Measurements from ENCODE around the gene ABITRAM.
"Not testable (repeated sequence)": the region's sequence is repeated elsewhere in the genome, so short reads cannot be mapped to it uniquely, and the experiment has no call there.

ABITRAM gene

DNA sequence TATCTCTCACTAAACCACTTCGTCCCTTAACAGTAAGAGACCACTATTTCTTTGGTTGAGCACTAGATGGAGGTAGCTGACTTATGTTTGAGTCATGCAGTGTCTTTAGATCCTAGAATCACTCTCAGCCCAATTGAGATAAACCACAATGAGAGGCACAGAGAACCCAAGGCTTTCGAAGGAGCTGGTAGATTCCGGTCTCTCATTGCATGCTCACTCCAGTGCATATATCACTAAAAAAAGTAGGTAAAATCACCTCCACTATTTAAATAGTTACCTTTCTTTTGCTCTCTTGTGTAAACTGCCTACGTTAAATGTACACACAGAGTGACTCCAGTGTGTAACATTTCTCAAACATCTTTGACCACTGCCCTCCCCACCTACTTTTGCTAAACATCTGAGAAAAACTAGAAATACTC lies 44.5 kb upstream of the ABITRAM start:
- Histone ChIP-seq H3K9me3 (ENCODE audit: insufficient read depth, low read depth, low read length) (no peaks in the 10 kb centered on the region), H3F3A (ENCODE audit: low read depth) (no peaks in the 10 kb centered on the region), H3K4me3 (ENCODE audit: low read length, poor library complexity, severe bottlenecking) (no peak overlapping the region), H3K9me2 (replicated peaks; ENCODE audit: low read depth, low read length) (no peaks in the 10 kb centered on the region), H2AFZ (ENCODE audit: low read length) (no peak overlapping the region), H3K9ac (ENCODE audit: low read depth, low read length, poor library complexity, severe bottlenecking) (no peak overlapping the region), H3K4me1 (ENCODE audit: insufficient read depth, low read length, poor library complexity, severe bottlenecking) (no peaks in the 10 kb centered on the region), H3K4me2 (ENCODE audit: low read depth, low read length, poor library complexity, severe bottlenecking) (no peak overlapping the region), H3K27me3 (ENCODE audit: insufficient read depth, low read length, poor library complexity, severe bottlenecking) (no peaks in the 10 kb centered on the region), H3K79me2 (ENCODE audit: insufficient read depth, low read length) (no peaks in the 10 kb centered on the region), H3K36me3 (ENCODE audit: insufficient read depth, low read length) (peaks cover 64% of the 10 kb centered on the region; the same call in 1 of the 2 replicates), H4K20me1 (ENCODE audit: insufficient read depth, low read length, poor library complexity, severe bottlenecking) (no peaks in the 10 kb centered on the region)
- TF ChIP-seq, protein P1, sequence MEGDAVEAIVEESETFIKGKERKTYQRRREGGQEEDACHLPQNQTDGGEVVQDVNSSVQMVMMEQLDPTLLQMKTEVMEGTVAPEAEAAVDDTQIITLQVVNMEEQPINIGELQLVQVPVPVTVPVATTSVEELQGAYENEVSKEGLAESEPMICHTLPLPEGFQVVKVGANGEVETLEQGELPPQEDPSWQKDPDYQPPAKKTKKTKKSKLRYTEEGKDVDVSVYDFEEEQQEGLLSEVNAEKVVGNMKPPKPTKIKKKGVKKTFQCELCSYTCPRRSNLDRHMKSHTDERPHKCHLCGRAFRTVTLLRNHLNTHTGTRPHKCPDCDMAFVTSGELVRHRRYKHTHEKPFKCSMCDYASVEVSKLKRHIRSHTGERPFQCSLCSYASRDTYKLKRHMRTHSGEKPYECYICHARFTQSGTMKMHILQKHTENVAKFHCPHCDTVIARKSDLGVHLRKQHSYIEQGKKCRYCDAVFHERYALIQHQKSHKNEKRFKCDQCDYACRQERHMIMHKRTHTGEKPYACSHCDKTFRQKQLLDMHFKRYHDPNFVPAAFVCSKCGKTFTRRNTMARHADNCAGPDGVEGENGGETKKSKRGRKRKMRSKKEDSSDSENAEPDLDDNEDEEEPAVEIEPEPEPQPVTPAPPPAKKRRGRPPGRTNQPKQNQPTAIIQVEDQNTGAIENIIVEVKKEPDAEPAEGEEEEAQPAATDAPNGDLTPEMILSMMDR (conservative IDR thresholded peaks at IDR 0.05; ENCODE audit: low read length), result peak; percentile 42
- no peak for TF ChIP-seq EZH2phosphoT487 (IDR thresholded peaks at IDR 0.05; ENCODE audit: borderline replicate concordance)

DNA sequence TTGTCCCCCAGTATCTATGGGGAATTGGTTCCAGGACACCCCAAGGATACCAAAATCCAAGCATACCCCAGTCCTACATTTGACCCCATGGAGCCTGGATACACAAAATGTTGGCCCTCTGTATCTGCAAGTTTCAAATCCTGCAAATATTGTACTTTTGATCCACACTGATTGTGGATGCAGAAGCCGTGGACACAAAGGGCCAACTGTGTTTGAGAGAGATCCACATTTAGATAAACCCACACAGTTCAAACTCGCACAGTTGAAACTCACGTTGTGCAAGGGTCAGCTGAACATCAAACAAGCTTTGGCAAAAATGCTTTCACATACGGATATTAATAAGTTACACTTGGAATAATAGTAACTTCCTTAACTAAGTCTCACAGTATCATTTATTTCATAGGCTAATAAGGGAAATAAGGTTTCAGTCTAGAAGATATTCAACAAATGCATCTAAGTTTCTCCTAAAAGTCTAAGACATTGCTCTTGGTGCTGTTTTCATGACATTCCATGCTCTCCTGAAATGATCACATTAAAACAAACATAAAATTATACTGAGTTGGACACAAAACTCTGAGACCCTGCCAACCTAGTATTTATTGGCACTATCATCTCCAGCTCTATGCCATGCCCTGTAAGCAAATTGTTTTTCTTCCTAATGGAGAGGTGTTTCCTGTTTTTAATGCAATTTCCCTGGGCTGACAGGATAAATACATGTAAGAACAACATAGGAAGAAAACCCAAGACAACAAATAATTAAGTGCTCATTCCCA lies 39.8 kb upstream of the ABITRAM start:
- no peak overlapping the region for H3K4me2 ChIP-seq (ENCODE audit: low read depth, low read length, poor library complexity, severe bottlenecking)
- no peaks in the 10 kb centered on the region for H4K20me1 ChIP-seq (ENCODE audit: insufficient read depth, low read length, poor library complexity, severe bottlenecking)
- H3K36me3 ChIP-seq (ENCODE audit: insufficient read depth, low read length), result peaks cover 83% of the 10 kb centered on the region
- H3K9me3 ChIP-seq (ENCODE audit: insufficient read depth, low read depth, low read length), result no peaks in the 10 kb centered on the region
- H3K27me3 ChIP-seq (ENCODE audit: insufficient read depth, low read length, poor library complexity, severe bottlenecking), result no peaks in the 10 kb centered on the region
- no peaks in the 10 kb centered on the region for H3F3A ChIP-seq (ENCODE audit: low read depth)
- no peak overlapping the region for H3K9ac ChIP-seq (ENCODE audit: low read depth, low read length, poor library complexity, severe bottlenecking)
- H3K4me1 ChIP-seq (ENCODE audit: insufficient read depth, low read length, poor library complexity, severe bottlenecking), result no peaks in the 10 kb centered on the region
- TF ChIP-seq EZH2phosphoT487 (IDR thresholded peaks at IDR 0.05; ENCODE audit: borderline replicate concordance), result no peak
- TF ChIP-seq, protein P1 (conservative IDR thresholded peaks at IDR 0.05; ENCODE audit: low read length), result no peak
- H2AFZ ChIP-seq (ENCODE audit: low read length), result no peak overlapping the region
- no peak overlapping the region for H3K4me3 ChIP-seq (ENCODE audit: low read length, poor library complexity, severe bottlenecking)
- H3K9me2 ChIP-seq (replicated peaks; ENCODE audit: low read depth, low read length), result no peaks in the 10 kb centered on the region
- no peaks in the 10 kb centered on the region for H3K79me2 ChIP-seq (ENCODE audit: insufficient read depth, low read length)

DNA sequence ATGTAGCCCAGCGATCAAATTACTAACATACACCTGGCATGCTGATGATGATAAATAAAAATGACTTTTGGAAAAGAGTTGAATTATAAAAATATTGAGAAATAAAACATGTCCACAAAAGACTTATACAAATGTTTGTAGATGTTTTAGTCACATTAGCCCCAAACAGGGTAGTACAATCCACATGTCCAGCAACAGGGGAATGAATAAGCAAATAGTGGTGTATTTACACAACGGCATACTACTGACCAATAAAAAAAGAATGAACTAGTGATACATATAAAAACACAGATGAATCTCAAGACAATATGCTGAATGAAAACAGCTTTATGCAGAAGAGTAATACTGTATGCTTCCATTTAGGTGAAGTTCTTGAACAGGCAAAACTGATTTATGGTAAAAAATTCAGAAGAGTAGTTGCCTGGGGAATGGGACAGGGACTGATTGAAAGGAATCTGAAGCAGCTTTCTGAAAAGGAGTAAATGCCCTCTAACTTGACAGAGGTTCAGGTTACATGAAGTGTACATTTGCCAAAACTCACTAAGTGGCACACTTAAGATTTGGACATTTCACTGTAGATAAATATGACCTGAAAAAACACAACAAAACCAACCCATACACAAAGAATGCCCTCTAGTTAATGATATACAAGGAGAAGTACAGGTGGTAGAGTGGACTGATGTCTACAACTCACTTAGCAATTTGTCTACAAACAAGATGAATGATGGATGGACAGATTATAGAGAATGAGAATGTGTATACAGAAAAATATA lies 36.7 kb upstream of the ABITRAM start:
- H3K79me2 ChIP-seq (ENCODE audit: insufficient read depth, low read length), result no peaks in the 10 kb centered on the region
- TF ChIP-seq, protein P1 (conservative IDR thresholded peaks at IDR 0.05; ENCODE audit: low read length), result no peak
- TF ChIP-seq EZH2phosphoT487 (IDR thresholded peaks at IDR 0.05; ENCODE audit: borderline replicate concordance), result no peak

DNA sequence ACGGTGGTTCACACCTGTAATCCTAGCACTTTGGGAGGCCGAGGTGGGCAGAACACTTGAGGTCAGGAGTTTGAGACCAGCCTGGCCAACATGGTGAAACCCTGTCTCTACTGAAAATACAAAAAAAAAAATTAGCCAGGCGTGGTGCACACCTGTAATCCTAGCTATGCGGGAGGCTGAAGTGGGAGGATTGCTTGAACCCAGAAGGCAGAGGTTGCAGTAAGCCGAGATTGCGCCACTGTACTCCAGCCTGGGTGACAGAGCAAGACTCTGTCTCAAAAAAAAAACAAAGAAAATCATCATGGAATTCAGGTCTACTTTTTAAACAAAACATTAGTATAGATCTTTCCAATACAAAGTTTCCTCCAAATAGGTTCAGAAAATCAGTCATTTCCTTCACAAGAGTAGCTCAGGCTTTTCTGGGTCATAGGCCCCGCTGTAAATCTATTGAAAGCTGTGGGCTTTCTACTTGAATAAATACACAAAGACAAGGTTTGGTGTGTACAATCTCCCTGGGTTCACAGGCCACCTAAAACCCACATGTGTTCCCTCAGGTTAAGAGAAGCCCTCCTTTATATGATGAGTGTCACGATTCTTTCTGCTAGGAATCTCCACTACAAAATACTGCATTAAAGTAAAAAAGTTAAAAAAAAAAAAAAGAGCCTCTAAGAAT lies 35.0 kb upstream of the ABITRAM start:
- not testable (repeated sequence) for H3K9me3 ChIP-seq (ENCODE audit: insufficient read depth, low read depth, low read length); H3F3A ChIP-seq (ENCODE audit: low read depth); H3K9me2 ChIP-seq (replicated peaks; ENCODE audit: low read depth, low read length); H4K20me1 ChIP-seq (ENCODE audit: insufficient read depth, low read length, poor library complexity, severe bottlenecking); H3K27me3 ChIP-seq (ENCODE audit: insufficient read depth, low read length, poor library complexity, severe bottlenecking); H3K4me1 ChIP-seq (ENCODE audit: insufficient read depth, low read length, poor library complexity, severe bottlenecking); H3K9ac ChIP-seq (ENCODE audit: low read depth, low read length, poor library complexity, severe bottlenecking); H3K4me3 ChIP-seq (ENCODE audit: low read length, poor library complexity, severe bottlenecking); H3K4me2 ChIP-seq (ENCODE audit: low read depth, low read length, poor library complexity, severe bottlenecking); H3K79me2 ChIP-seq (ENCODE audit: insufficient read depth, low read length); H2AFZ ChIP-seq (ENCODE audit: low read length)
- H3K36me3 ChIP-seq (ENCODE audit: insufficient read depth, low read length), result peaks cover 71% of the 10 kb centered on the region

More for the DNA sequence above, 36.7 kb upstream of the ABITRAM start:
- Histone ChIP-seq H3K4me2 (ENCODE audit: low read depth, low read length, poor library complexity, severe bottlenecking) (no peak overlapping the region), H3K27me3 (ENCODE audit: insufficient read depth, low read length, poor library complexity, severe bottlenecking) (no peaks in the 10 kb centered on the region), H3K4me1 (ENCODE audit: insufficient read depth, low read length, poor library complexity, severe bottlenecking) (no peaks in the 10 kb centered on the region), H3K4me3 (ENCODE audit: low read length, poor library complexity, severe bottlenecking) (no peak overlapping the region), H3K9ac (ENCODE audit: low read depth, low read length, poor library complexity, severe bottlenecking) (no peak overlapping the region), H3F3A (ENCODE audit: low read depth) (no peaks in the 10 kb centered on the region), H2AFZ (ENCODE audit: low read length) (no peak overlapping the region), H3K9me3 (ENCODE audit: insufficient read depth, low read depth, low read length) (no peaks in the 10 kb centered on the region), H4K20me1 (ENCODE audit: insufficient read depth, low read length, poor library complexity, severe bottlenecking) (no peaks in the 10 kb centered on the region), H3K36me3 (ENCODE audit: insufficient read depth, low read length) (peaks cover 75% of the 10 kb centered on the region), H3K9me2 (replicated peaks; ENCODE audit: low read depth, low read length) (no peaks in the 10 kb centered on the region)

Data from Loucy (cell line).